GM12865 (cell line): ENCODE measurements around the gene TPST1.

Source experiments
- DNase-seq: peaks from one replicate; pipeline ENCODE4 v3.0.0; 2010; ENCODE audit warnings: low read depth
- H3K4me3 ChIP-seq: 2 replicates; pipeline ENCODE4 v1.5.1; 2011; ENCODE audit warnings: mild to moderate bottlenecking, low read depth, low read length, control low read depth
- CTCF ChIP-seq: IDR thresholded peaks from 2 replicates; pipeline ENCODE4 v1.5.1; 2011; ENCODE audit warnings: low read length, control low read depth, low read depth, inconsistent platforms; ENCODE audit not compliant: insufficient read depth; ENCODE audit errors: missing control alignments

Gene TPST1

GRCh38 chr7:66326501-66327215, 121.5 kb downstream of the TPST1 start:
- TF ChIP-seq CTCF, result no peak
- no peak overlapping the region for H3K4me3 ChIP-seq
- no peak for DNase-seq

DNA sequence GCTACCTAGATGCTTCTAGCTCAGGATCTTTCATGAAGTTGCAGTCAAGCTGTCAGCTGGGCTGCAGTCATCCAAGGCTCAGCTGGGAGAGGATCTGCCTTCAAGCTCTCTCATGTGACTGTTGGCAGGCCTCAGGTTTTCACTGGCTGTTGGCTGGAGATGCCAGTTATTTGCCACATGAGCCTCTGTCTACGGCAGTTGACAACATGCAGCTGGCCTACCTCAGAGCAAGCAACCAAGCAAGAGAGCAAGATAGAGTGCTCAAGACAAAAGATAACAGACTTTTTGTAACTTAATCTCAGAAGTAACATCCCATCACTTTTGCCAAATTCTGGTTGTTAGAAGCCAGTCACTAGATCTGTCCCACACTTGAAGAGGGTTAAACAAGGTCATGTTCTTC, 125.8 kb downstream of the TPST1 start:
- TF ChIP-seq CTCF, result no peak
- H3K4me3 ChIP-seq, result no peak overlapping the region
- DNase-seq, result no peak

DNA sequence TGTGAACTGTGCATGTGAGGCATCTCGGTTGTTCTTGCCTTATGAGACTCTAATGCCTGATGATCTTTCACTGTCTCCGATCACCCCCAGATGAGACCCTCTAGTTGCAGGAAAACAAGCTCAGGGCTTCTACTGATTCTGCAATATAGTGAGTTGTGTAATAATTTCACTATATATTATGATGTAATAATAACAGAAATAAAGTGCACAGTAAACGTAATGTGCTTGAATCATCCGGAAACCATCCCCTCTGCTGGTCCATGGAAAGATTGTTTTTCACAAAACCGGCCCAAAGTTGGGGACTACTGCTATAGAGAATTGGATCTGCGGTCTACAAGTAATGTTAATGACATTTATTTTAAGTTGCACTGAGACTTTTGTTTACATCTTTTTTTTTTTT, 126.7 kb downstream of the TPST1 start:
- no peak for DNase-seq

GRCh38 chr7:66333443-66333842, 128.3 kb downstream of the TPST1 start:
- no peak for TF ChIP-seq CTCF
- no peak overlapping the region for H3K4me3 ChIP-seq
- no peak for DNase-seq

More for the DNA sequence above, 126.7 kb downstream of the TPST1 start:
- TF ChIP-seq CTCF, result no peak
- no peak overlapping the region for H3K4me3 ChIP-seq

GRCh38 chr7:66335318-66335717, 130.2 kb downstream of the TPST1 start:
- no peak overlapping the region for H3K4me3 ChIP-seq
- DNase-seq, result no peak
- no peak for TF ChIP-seq CTCF

DNA sequence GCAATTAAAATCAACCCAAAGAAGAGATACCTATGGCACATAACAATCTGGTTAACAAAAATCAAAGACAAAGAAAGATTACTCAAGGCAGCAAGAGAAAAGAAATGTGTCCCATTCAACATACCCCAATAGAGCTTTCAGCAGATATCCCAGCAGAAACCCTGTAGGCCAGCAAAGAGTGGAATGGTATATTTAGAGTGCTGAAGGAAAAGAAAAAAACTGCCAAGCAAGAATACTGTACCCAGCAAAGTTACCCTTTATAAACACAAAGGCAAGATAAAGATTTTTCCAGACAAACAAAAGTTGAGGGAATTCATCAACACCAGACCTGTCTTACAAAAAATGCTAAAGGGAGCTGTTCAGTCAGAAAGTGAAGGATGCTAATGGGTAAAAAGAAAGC, 131.6 kb downstream of the TPST1 start:
- DNase-seq, result no peak
- H3K4me3 ChIP-seq, result no peak overlapping the region

More for the DNA sequence above, 131.6 kb downstream of the TPST1 start:
- TF ChIP-seq CTCF, result no peak
